HS-27A (cell line): ENCODE measurements around the gene THSD4.
A peak's percentile ranks its signal among the peaks of the same experiment; 100 is the strongest.
"Not testable (repeated sequence)": the region's sequence is repeated elsewhere in the genome, so short reads cannot be mapped to it uniquely, and the experiment has no call there.

Experiments
- DNase-seq: peaks from one replicate; pipeline ENCODE4 v3.0.0-alpha.2; 2012; ENCODE audit warnings: low read depth, missing footprints

Gene THSD4

GRCh38 chr15:71723344-71723743 lies 608.1 kb downstream of the THSD4 start:
- DNase-seq, result no peak

- DNase-seq, result not testable (repeated sequence)
Measured at GRCh38 chr15:71725207-71725955, 610.1 kb downstream of the THSD4 start.

- DNase-seq, result no peak
Measured at GRCh38 chr15:71728881-71729280, 613.6 kb downstream of the THSD4 start.

GRCh38 chr15:71729319-71729718 lies 614.0 kb downstream of the THSD4 start:
- DNase-seq, result no peak

GRCh38 chr15:71730277-71731144 lies 615.2 kb downstream of the THSD4 start:
- DNase-seq, result no peak

GRCh38 chr15:71732636-71733035 lies 617.4 kb downstream of the THSD4 start:
- no peak for DNase-seq

GRCh38 chr15:71733122-71733521 lies 617.9 kb downstream of the THSD4 start:
- no peak for DNase-seq

GRCh38 chr15:71734709-71735384 lies 619.6 kb downstream of the THSD4 start:
- no peak for DNase-seq

GRCh38 chr15:71735385-71735757 lies 620.1 kb downstream of the THSD4 start:
- no peak for DNase-seq

- no peak for DNase-seq
Measured at GRCh38 chr15:71736286-71736947, 621.1 kb downstream of the THSD4 start.

GRCh38 chr15:71737761-71738160 lies 622.5 kb downstream of the THSD4 start:
- no peak for DNase-seq

GRCh38 chr15:71739355-71739754 lies 624.1 kb downstream of the THSD4 start:
- no peak for DNase-seq

- DNase-seq, result no peak
Measured at GRCh38 chr15:71742964-71743363, 627.7 kb downstream of the THSD4 start.

GRCh38 chr15:71743861-71744382 lies 628.7 kb downstream of the THSD4 start:
- DNase-seq, result no peak

- no peak for DNase-seq
Measured at GRCh38 chr15:71746719-71747118, 631.4 kb downstream of the THSD4 start.

GRCh38 chr15:71747128-71748083 lies 632.1 kb downstream of the THSD4 start:
- DNase-seq, result peak; percentile 79

- DNase-seq, result peak; percentile 85
Measured at GRCh38 chr15:71748293-71748718, 633.0 kb downstream of the THSD4 start.

- DNase-seq, result no peak
Measured at GRCh38 chr15:71749500-71749899, 634.2 kb downstream of the THSD4 start.

GRCh38 chr15:71752128-71752527 lies 636.9 kb downstream of the THSD4 start:
- DNase-seq, result no peak

GRCh38 chr15:71752604-71753289 lies 637.5 kb downstream of the THSD4 start:
- DNase-seq, result peak; percentile 98
